Fibroblast of mammary gland (primary cell): ENCODE measurements around the gene ZFYVE9.
A peak's percentile ranks its signal among the peaks of the same experiment; 100 is the strongest.

ENCODE experiments used
- DNase-seq: peaks from one replicate; pipeline ENCODE4 v3.0.0-alpha.2; 2010; ENCODE audit warnings: low read depth
- H3K4me3 ChIP-seq: 2 replicates; pipeline ENCODE4 v1.5.1; 2011; ENCODE audit warnings: low read depth, mild to moderate bottlenecking, low read length, moderate library complexity; ENCODE audit not compliant: control insufficient read depth
- CTCF ChIP-seq: conservative IDR thresholded peaks from 2 replicates; pipeline ENCODE4 v1.5.1; 2011; ENCODE audit warnings: low read depth, low read length, inconsistent platforms; ENCODE audit not compliant: control insufficient read depth, insufficient read depth

ZFYVE9 gene

GRCh38 chr1:52264530-52265115, 122.7 kb downstream of the ZFYVE9 start:
- peak; percentile 29 for TF ChIP-seq CTCF
- no peak overlapping the region for H3K4me3 ChIP-seq
- DNase-seq, result peak; percentile 18

GRCh38 chr1:52266507-52266906, 124.6 kb downstream of the ZFYVE9 start:
- no peak for TF ChIP-seq CTCF
- H3K4me3 ChIP-seq, result no peak overlapping the region
- DNase-seq, result no peak

- TF ChIP-seq CTCF, result no peak
- DNase-seq, result peak; percentile 7
- no peak overlapping the region for H3K4me3 ChIP-seq
Observed at GRCh38 chr1:52268372-52268771, 126.5 kb downstream of the ZFYVE9 start.

- peak; percentile 28 for DNase-seq
- no peak overlapping the region for H3K4me3 ChIP-seq
- TF ChIP-seq CTCF, result no peak
Observed at GRCh38 chr1:52281518-52281917, 139.6 kb downstream of the ZFYVE9 start.

GRCh38 chr1:52288286-52288685, 146.4 kb downstream of the ZFYVE9 start:
- no peak for TF ChIP-seq CTCF
- H3K4me3 ChIP-seq, result no peak overlapping the region
- peak; percentile 80 for DNase-seq

- TF ChIP-seq CTCF, result no peak
- no peak overlapping the region for H3K4me3 ChIP-seq
- DNase-seq, result peak; percentile 12
Observed at GRCh38 chr1:52294580-52294979, 152.7 kb downstream of the ZFYVE9 start.

- peak; percentile 71 for DNase-seq
- H3K4me3 ChIP-seq, result no peak overlapping the region
- TF ChIP-seq CTCF, result peak; percentile 90
Observed at GRCh38 chr1:52296345-52296744, 154.5 kb downstream of the ZFYVE9 start.
